ENCODE results near the gene ZNF273.

GRCh38 chr7:64934478-64934877 is 31.4 kb downstream of the ZNF273 start:
- TF ChIP-seq CTCF (IDR thresholded peaks at IDR 0.05 in 4 of 5, conservative IDR thresholded peaks at IDR 0.05 in 1 of 5), result no peak
- no peak for TF ChIP-seq POLR2A (IDR thresholded peaks at IDR 0.05)
